GM19468 (cell line): ENCODE results near the gene LRRC7.

Experiments used
- ATAC-seq: cut with Tn5 transposase; IDR thresholded peaks from one replicate; pipeline ENCODE4 v1.9.1; 2021; ENCODE audit warnings: mild to moderate bottlenecking, moderate library complexity, moderate number of reproducible peaks; ENCODE audit not compliant: unreplicated experiment; ENCODE audit errors: extremely low read depth

Gene LRRC7

GRCh38 chr1:69585666-69586065 lies 17.9 kb downstream of the LRRC7 start:
- ATAC-seq, result no peak

GRCh38 chr1:69587391-69587790 lies 19.7 kb downstream of the LRRC7 start:
- ATAC-seq, result no peak

GRCh38 chr1:69589799-69590198 lies 22.1 kb downstream of the LRRC7 start:
- ATAC-seq, result no peak

- no peak for ATAC-seq
Observed at GRCh38 chr1:69592341-69592740, 24.6 kb downstream of the LRRC7 start.

- no peak for ATAC-seq
Observed at GRCh38 chr1:69595486-69595885, 27.8 kb downstream of the LRRC7 start.

GRCh38 chr1:69611316-69611715 lies 43.6 kb downstream of the LRRC7 start:
- ATAC-seq, result no peak

GRCh38 chr1:69613414-69613813 lies 45.7 kb downstream of the LRRC7 start:
- no peak for ATAC-seq

GRCh38 chr1:69638673-69639072 lies 71.0 kb downstream of the LRRC7 start:
- no peak for ATAC-seq

GRCh38 chr1:69639159-69639558 lies 71.4 kb downstream of the LRRC7 start:
- no peak for ATAC-seq

GRCh38 chr1:69643266-69643665 lies 75.5 kb downstream of the LRRC7 start:
- no peak for ATAC-seq

GRCh38 chr1:69645477-69645876 lies 77.8 kb downstream of the LRRC7 start:
- no peak for ATAC-seq

GRCh38 chr1:69648486-69648885 lies 80.8 kb downstream of the LRRC7 start:
- no peak for ATAC-seq

GRCh38 chr1:69649383-69649990 lies 81.8 kb downstream of the LRRC7 start:
- no peak for ATAC-seq

- ATAC-seq, result no peak
Observed at GRCh38 chr1:69650779-69651178, 83.1 kb downstream of the LRRC7 start.

GRCh38 chr1:69651656-69652055 lies 83.9 kb downstream of the LRRC7 start:
- no peak for ATAC-seq

- no peak for ATAC-seq
Observed at GRCh38 chr1:69657971-69658370, 90.2 kb downstream of the LRRC7 start.

- no peak for ATAC-seq
Observed at GRCh38 chr1:69661686-69662085, 94.0 kb downstream of the LRRC7 start.

- ATAC-seq, result no peak
Observed at GRCh38 chr1:69662321-69662720, 94.6 kb downstream of the LRRC7 start.

GRCh38 chr1:69671363-69672010 lies 103.8 kb downstream of the LRRC7 start:
- ATAC-seq, result no peak

GRCh38 chr1:69673321-69673720 lies 105.6 kb downstream of the LRRC7 start:
- no peak for ATAC-seq

GRCh38 chr1:69679965-69680364 lies 112.2 kb downstream of the LRRC7 start:
- ATAC-seq, result no peak

GRCh38 chr1:69686367-69686984 lies 118.8 kb downstream of the LRRC7 start:
- no peak for ATAC-seq
